ENCODE measurements around the gene RTCB. TPM values are rescaled to one million over a fixed set of nuclear protein-coding genes. Genes with fewer than 3 reads are reported as not detected.

RTCB gene
- total RNA-seq, 1 donor from 2014 or later = 165 TPM

GRCh38 chr22:32338757-32339156, 73.3 kb downstream of the RTCB start:
- Histone ChIP-seq H3K4me3 (ENCODE audit: low read depth, low read length) (no peak overlapping the region), H3K27me3 (ENCODE audit: control insufficient read depth, insufficient read depth, low read length) (peaks cover 3% of the 10 kb centered on the region), H3K36me3 (ENCODE audit: control insufficient read depth, insufficient read depth, low read length) (no peaks in the 10 kb centered on the region)
- DNase-seq (ENCODE audit: low read depth) = no peak
- FAIRE-seq = no peak
- TF ChIP-seq CTCF (IDR thresholded peaks at IDR 0.05; ENCODE audit: insufficient read depth, low read length, severe bottlenecking) = no peak

Other genes with a start within 250 kb of the RTCB start
- gene RFPL2, start 207.2 kb downstream of the RTCB start, total RNA-seq = not detected in 2 replicates
- not detected in 2 replicates for gene SLC5A4, start 156.9 kb downstream of the RTCB start, total RNA-seq
- not detected in 2 replicates for gene RFPL3, start 54.4 kb downstream of the RTCB start, total RNA-seq
- 0.64 TPM in 1 of 2 replicates, not detected in the other for gene BPIFC, start 52.2 kb upstream of the RTCB start, total RNA-seq
- gene FBXO7, start 62.6 kb upstream of the RTCB start, total RNA-seq = 47.4 and 49.5 TPM in 2 replicates

Data from bronchial epithelial cell (primary cell).